ENCODE measurements around the gene DLGAP1. TPM values are rescaled to one million over a fixed set of nuclear protein-coding genes. Genes with fewer than 3 reads are reported as not detected.

DLGAP1 gene
- total and polyA plus RNA-seq, 2 donors (not counting 1 experiment from before 2014, with no cell fraction given): 0.07 to 0.61 TPM

DNA sequence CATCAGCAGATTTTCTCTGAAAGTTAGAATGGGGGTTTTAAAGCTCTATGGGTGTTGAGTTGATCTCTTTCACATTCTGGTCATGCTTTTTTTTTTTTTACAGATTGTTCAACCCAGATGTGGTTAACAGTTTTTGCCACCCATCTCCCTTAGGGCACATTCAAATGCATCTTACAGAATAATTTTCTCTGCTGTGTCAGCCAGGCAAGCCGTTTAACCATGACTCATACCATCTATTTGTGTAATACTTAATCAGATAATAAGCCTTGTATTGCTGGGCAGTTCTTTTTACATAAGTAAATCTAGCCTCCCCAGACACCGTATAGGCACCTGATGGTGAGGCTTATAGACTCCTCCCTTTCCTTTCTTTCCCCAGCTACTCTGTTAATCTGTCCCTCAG is 943.1 kb downstream of the DLGAP1 start:
- no peaks in the 10 kb centered on the region for H4K20me1 ChIP-seq (ENCODE audit: control insufficient read depth, insufficient read depth, low read length, poor library complexity, severe bottlenecking)
- no peaks in the 10 kb centered on the region for H3K4me1 ChIP-seq (ENCODE audit: control insufficient read depth in 2 of 2, insufficient read depth in 2 of 2, low read length in 2 of 2)
- DNase-seq (no peak), ATAC-seq (ENCODE audit: low read depth) (peak; percentile 53)
- H3K9me3 ChIP-seq (ENCODE audit: control extremely low read depth in 1 of 3, control insufficient read depth in 2 of 3, insufficient read depth in 1 of 3, low read length in 2 of 3): no peaks in the 10 kb centered on the region
- no peak overlapping the region for H3K4me3 Mint-ChIP-seq
- H2AFZ ChIP-seq (ENCODE audit: insufficient read depth, low read depth, low read length, poor library complexity, severe bottlenecking): no peak overlapping the region
- no peaks in the 10 kb centered on the region for H3K27me3 Mint-ChIP-seq
- CTCF ChIA-PET: no interaction called here
- no peaks in the 10 kb centered on the region for H3K27me3 ChIP-seq (replicated peaks in 1 of 4; ENCODE audit: control extremely low read depth in 1 of 4, control insufficient read depth in 3 of 4, insufficient read depth in 4 of 4, low read length in 3 of 4)
- H3K9me3 Mint-ChIP-seq (ENCODE audit: insufficient read depth): no peaks in the 10 kb centered on the region
- H3K4me1 Mint-ChIP-seq: peaks cover 2% of the 10 kb centered on the region
- no peak overlapping the region for H3K27ac Mint-ChIP-seq
- no CpG with 5 or more reads among the region's 2 CpGs for WGBS (ENCODE audit: insufficient coverage)
- H3K4me2 ChIP-seq (replicated peaks; ENCODE audit: low read depth, low read length, poor library complexity, severe bottlenecking): no peak overlapping the region
- POLR2A ChIA-PET: no interaction called here
- intact Hi-C loops (cut with micrococcal nuclease): no loop called here
- no peak for TF ChIP-seq EZH2 (IDR thresholded peaks at IDR 0.05; ENCODE audit: borderline replicate concordance, insufficient read depth, low read depth, low read length, poor library complexity, severe bottlenecking)
- TF ChIP-seq, protein P1, sequence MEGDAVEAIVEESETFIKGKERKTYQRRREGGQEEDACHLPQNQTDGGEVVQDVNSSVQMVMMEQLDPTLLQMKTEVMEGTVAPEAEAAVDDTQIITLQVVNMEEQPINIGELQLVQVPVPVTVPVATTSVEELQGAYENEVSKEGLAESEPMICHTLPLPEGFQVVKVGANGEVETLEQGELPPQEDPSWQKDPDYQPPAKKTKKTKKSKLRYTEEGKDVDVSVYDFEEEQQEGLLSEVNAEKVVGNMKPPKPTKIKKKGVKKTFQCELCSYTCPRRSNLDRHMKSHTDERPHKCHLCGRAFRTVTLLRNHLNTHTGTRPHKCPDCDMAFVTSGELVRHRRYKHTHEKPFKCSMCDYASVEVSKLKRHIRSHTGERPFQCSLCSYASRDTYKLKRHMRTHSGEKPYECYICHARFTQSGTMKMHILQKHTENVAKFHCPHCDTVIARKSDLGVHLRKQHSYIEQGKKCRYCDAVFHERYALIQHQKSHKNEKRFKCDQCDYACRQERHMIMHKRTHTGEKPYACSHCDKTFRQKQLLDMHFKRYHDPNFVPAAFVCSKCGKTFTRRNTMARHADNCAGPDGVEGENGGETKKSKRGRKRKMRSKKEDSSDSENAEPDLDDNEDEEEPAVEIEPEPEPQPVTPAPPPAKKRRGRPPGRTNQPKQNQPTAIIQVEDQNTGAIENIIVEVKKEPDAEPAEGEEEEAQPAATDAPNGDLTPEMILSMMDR (IDR thresholded peaks at IDR 0.05): no peak
- H3K79me2 ChIP-seq (ENCODE audit: control insufficient read depth, insufficient read depth, low read length): no peaks in the 10 kb centered on the region
- no peaks in the 10 kb centered on the region for H3K36me3 ChIP-seq (replicated peaks in 1 of 2; ENCODE audit: control extremely low read depth in 1 of 2, control insufficient read depth in 1 of 2, extremely low read depth in 1 of 2, insufficient read depth in 2 of 2, low read length in 1 of 2)
- H3K9ac ChIP-seq (ENCODE audit: low read length): no peak overlapping the region
- no peak overlapping the region for H3K27ac ChIP-seq (ENCODE audit: low read length in 2 of 2)
- H3K4me3 ChIP-seq (ENCODE audit: control extremely low read depth in 1 of 5, extremely low read depth in 1 of 5, insufficient read depth in 1 of 5, low read depth in 2 of 5, low read length in 4 of 5): no peak overlapping the region

DNA sequence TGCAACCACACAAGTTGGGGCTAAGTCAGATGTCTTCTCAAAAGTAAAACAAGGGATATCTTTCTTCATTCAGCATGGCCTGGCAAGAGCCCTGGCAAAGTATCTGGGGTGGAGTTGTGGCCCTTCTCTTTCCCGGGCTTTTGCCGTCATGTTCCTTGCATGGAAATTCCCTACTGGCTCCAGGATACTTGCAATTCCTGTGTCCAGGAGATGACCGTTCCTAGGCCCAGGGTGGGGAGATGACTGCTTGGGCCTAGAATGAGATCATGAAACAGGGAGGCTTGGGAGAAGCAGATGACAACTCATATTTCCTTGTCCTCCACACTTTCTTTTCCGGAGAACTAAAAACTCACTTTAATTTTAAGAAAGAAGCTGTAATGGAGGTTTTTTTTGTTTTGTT is 944.2 kb downstream of the DLGAP1 start:
- no peaks in the 10 kb centered on the region for H3K4me1 ChIP-seq (ENCODE audit: control insufficient read depth in 2 of 2, insufficient read depth in 2 of 2, low read length in 2 of 2)
- ATAC-seq (ENCODE audit: low read depth) (no peak), DNase-seq (no peak)
- H3K4me3 ChIP-seq (ENCODE audit: control extremely low read depth in 1 of 5, extremely low read depth in 1 of 5, insufficient read depth in 1 of 5, low read depth in 2 of 5, low read length in 4 of 5): no peak overlapping the region
- Mint-ChIP-seq H3K4me1 (peaks cover 2% of the 10 kb centered on the region), H3K9me3 (ENCODE audit: insufficient read depth) (no peaks in the 10 kb centered on the region), H3K4me3 (no peak overlapping the region), H3K27me3 (no peaks in the 10 kb centered on the region), H3K27ac (no peak overlapping the region)
- ChIA-PET CTCF (interaction anchor here (0.8 kb wide), 1 partner anchor 83 kb away, joined by 3 read pairs; no protein-coding TSS in a partner anchor), POLR2A (no interaction called here)
- WGBS (ENCODE audit: insufficient coverage): 100% methylated on average over 1 of the region's 4 CpGs
- H3K27ac ChIP-seq (ENCODE audit: low read length in 2 of 2): no peak overlapping the region
- no peaks in the 10 kb centered on the region for H3K27me3 ChIP-seq (replicated peaks in 1 of 4; ENCODE audit: control extremely low read depth in 1 of 4, control insufficient read depth in 3 of 4, insufficient read depth in 4 of 4, low read length in 3 of 4)
- H3K9me3 ChIP-seq (ENCODE audit: control extremely low read depth in 1 of 3, control insufficient read depth in 2 of 3, insufficient read depth in 1 of 3, low read length in 2 of 3): no peaks in the 10 kb centered on the region
- H4K20me1 ChIP-seq (ENCODE audit: control insufficient read depth, insufficient read depth, low read length, poor library complexity, severe bottlenecking): no peaks in the 10 kb centered on the region
- no peaks in the 10 kb centered on the region for H3K36me3 ChIP-seq (replicated peaks in 1 of 2; ENCODE audit: control extremely low read depth in 1 of 2, control insufficient read depth in 1 of 2, extremely low read depth in 1 of 2, insufficient read depth in 2 of 2, low read length in 1 of 2)
- H3K4me2 ChIP-seq (replicated peaks; ENCODE audit: low read depth, low read length, poor library complexity, severe bottlenecking): no peak overlapping the region
- H3K9ac ChIP-seq (ENCODE audit: low read length): no peak overlapping the region
- no peaks in the 10 kb centered on the region for H3K79me2 ChIP-seq (ENCODE audit: control insufficient read depth, insufficient read depth, low read length)
- H2AFZ ChIP-seq (ENCODE audit: insufficient read depth, low read depth, low read length, poor library complexity, severe bottlenecking): no peak overlapping the region
- intact Hi-C loops (cut with micrococcal nuclease): no loop called here
- TF ChIP-seq, protein P1 (IDR thresholded peaks at IDR 0.05): no peak
- TF ChIP-seq EZH2 (IDR thresholded peaks at IDR 0.05; ENCODE audit: borderline replicate concordance, insufficient read depth, low read depth, low read length, poor library complexity, severe bottlenecking): no peak
